GM12874 (cell line): Measurements from ENCODE around the gene MOCS2.

ENCODE experiments used
- CTCF ChIP-seq: IDR thresholded peaks from 2 replicates; pipeline ENCODE4 v1.5.1; 2011; ENCODE audit warnings: low read depth, mild to moderate bottlenecking, control low read depth, low read length, moderate library complexity; ENCODE audit not compliant: insufficient read depth

MOCS2 gene

GRCh38 chr5:53109443-53110127 lies at the start of gene MOCS2:
Gene MOCS2 (minus strand): TSS chr5:53109757. CDS start chr5:53107174, 2,583 bp downstream.
- TF ChIP-seq CTCF = no peak

- TF ChIP-seq CTCF = no peak
These were observed 42.3 kb upstream of the MOCS2 start for GRCh38 chr5:53151713-53152458.

- TF ChIP-seq CTCF = no peak
These were observed 23.5 kb upstream of the MOCS2 start for GRCh38 chr5:53133020-53133419.

GRCh38 chr5:53130266-53130665 lies 20.7 kb upstream of the MOCS2 start:
- no peak for TF ChIP-seq CTCF

GRCh38 chr5:53128481-53128880 lies 18.9 kb upstream of the MOCS2 start:
- TF ChIP-seq CTCF = no peak

- no peak for TF ChIP-seq CTCF
These were observed 17.6 kb upstream of the MOCS2 start for GRCh38 chr5:53127107-53127506.

GRCh38 chr5:53126521-53126920 lies 17.0 kb upstream of the MOCS2 start:
- no peak for TF ChIP-seq CTCF
